GM23338 (cell line): ENCODE data around the gene RTN4IP1. TPM values are rescaled to one million over a fixed set of nuclear protein-coding genes. Genes with fewer than 3 reads are reported as not detected.

Source experiments
- ATAC-seq: fragments of 200-7000 bp; cut with Tn5 transposase; 3 replicates; pipeline ENCODE4 v1.9.1; 2020
- DNase-seq: peaks from one replicate; pipeline ENCODE4 v3.0.0-alpha.2; 2015; ENCODE audit warnings: low spot score
- H2AFZ ChIP-seq: fragments of 200-600 bp; sonication (generic); 2 replicates; pipeline ENCODE4 v1.8.0; 2016; ENCODE audit warnings: antibody characterized with exemption, mild to moderate bottlenecking, moderate library complexity
- H3F3A ChIP-seq: fragments of 200-600 bp; sonication (generic); replicated peaks from 2 replicates; pipeline ENCODE4 v1.8.0; 2017; ENCODE audit warnings: antibody characterized with exemption, mixed run types, low read depth
- H3K27ac ChIP-seq: fragments of 200-600 bp; sonication (generic); 2 replicates; pipeline ENCODE4 v1.6.1; 2016; ENCODE audit warnings: low read depth
- H3K27me3 ChIP-seq: fragments of 200-600 bp; sonication (generic); 2 replicates; pipeline ENCODE4 v1.8.0; 2016; ENCODE audit warnings: mild to moderate bottlenecking, mixed run types, moderate library complexity; ENCODE audit not compliant: insufficient read depth
- H3K36me3 ChIP-seq: fragments of 200-600 bp; sonication (generic); 2 replicates; pipeline ENCODE4 v1.8.0; 2016; ENCODE audit warnings: mild to moderate bottlenecking; ENCODE audit not compliant: insufficient read depth
- H3K4me1 ChIP-seq: fragments of 200-600 bp; sonication (generic); 2 replicates; pipeline ENCODE4 v1.8.0; 2016; ENCODE audit warnings: mild to moderate bottlenecking, moderate library complexity; ENCODE audit not compliant: insufficient read depth
- H3K4me2 ChIP-seq: fragments of 200-600 bp; sonication (generic); 2 replicates; pipeline ENCODE4 v1.7.1; 2017; ENCODE audit warnings: mixed run types
- H3K4me3 ChIP-seq: fragments of 200-600 bp; sonication (generic); 2 replicates; pipeline ENCODE4 v1.6.1; 2016; ENCODE audit warnings: mixed run types
- H3K79me2 ChIP-seq: fragments of 200-600 bp; sonication (generic); replicated peaks from 2 replicates; pipeline ENCODE4 v1.8.0; 2017; ENCODE audit warnings: mild to moderate bottlenecking; ENCODE audit not compliant: insufficient read depth
- H3K9me2 ChIP-seq: fragments of 200-600 bp; sonication (generic); 2 replicates; pipeline ENCODE4 v1.8.0; 2017; ENCODE audit not compliant: insufficient read depth
- H4K20me1 ChIP-seq: fragments of 200-600 bp; sonication (generic); replicated peaks from 2 replicates; pipeline ENCODE4 v1.8.0; 2017; ENCODE audit warnings: mild to moderate bottlenecking; ENCODE audit not compliant: insufficient read depth
- H3K27ac Mint-ChIP-seq: 2 replicates; pipeline ENCODE4 v1.8.0; 2020; ENCODE audit warnings: inconsistent platforms, mild to moderate bottlenecking, moderate library complexity, mixed read lengths
- H3K27me3 Mint-ChIP-seq: 3 replicates; pipeline ENCODE4 v1.8.0; 2022; ENCODE audit warnings: low read depth, mild to moderate bottlenecking, moderate library complexity, mixed read lengths, inconsistent platforms; ENCODE audit not compliant: insufficient read depth, poor library complexity
- H3K36me3 Mint-ChIP-seq: 3 replicates; pipeline ENCODE4 v1.8.0; 2021; ENCODE audit warnings: low read depth, mild to moderate bottlenecking, inconsistent platforms, moderate library complexity, mixed read lengths
- H3K4me1 Mint-ChIP-seq: 3 replicates; pipeline ENCODE4 v1.8.0; 2020; ENCODE audit warnings: mild to moderate bottlenecking, inconsistent platforms, mixed read lengths
- H3K4me3 Mint-ChIP-seq: 3 replicates; pipeline ENCODE4 v1.8.0; 2021; ENCODE audit warnings: moderate library complexity, mild to moderate bottlenecking, inconsistent platforms, mixed read lengths
- H3K9me3 Mint-ChIP-seq: 3 replicates; pipeline ENCODE4 v1.8.0; 2020; ENCODE audit warnings: moderate library complexity, mild to moderate bottlenecking, inconsistent platforms, mixed read lengths
- CREB1 ChIP-seq: fragments of 250-450 bp; sonication (Bioruptor Pico); IDR thresholded peaks from 2 replicates; pipeline ENCODE4 v1.5.0; 2020; ENCODE audit warnings: low read depth, mild to moderate bottlenecking, moderate library complexity
- EZH2 ChIP-seq: fragments of 200-600 bp; sonication (generic); IDR thresholded peaks from one replicate; pipeline ENCODE4 v1.8.0; 2017; ENCODE audit warnings: antibody characterized with exemption, mild to moderate bottlenecking, low read depth; ENCODE audit not compliant: unreplicated experiment
- EZH2phosphoT487 ChIP-seq: fragments of 200-600 bp; sonication (generic); IDR thresholded peaks from one replicate; pipeline ENCODE4 v1.8.1; 2018; ENCODE audit warnings: antibody characterized with exemption; ENCODE audit not compliant: unreplicated experiment
- JUNB ChIP-seq: IDR thresholded peaks from one replicate; pipeline ENCODE4 v1.6.1; 2016; ENCODE audit warnings: antibody characterized with exemption; ENCODE audit not compliant: unreplicated experiment
- NANOG ChIP-seq: IDR thresholded peaks from 2 replicates; pipeline ENCODE4 v1.6.1; 2016; ENCODE audit warnings: antibody characterized with exemption, borderline replicate concordance
- POLR2AphosphoS5 ChIP-seq: IDR thresholded peaks from 2 replicates; pipeline ENCODE4 v1.6.1; 2016; ENCODE audit warnings: antibody characterized with exemption, low read depth
- STAT1 ChIP-seq: IDR thresholded peaks from one replicate; pipeline ENCODE4 v1.6.1; 2016; ENCODE audit warnings: antibody characterized with exemption; ENCODE audit not compliant: unreplicated experiment
- ZNF114 ChIP-seq: fragments of 250-450 bp; sonication (Bioruptor Pico); IDR thresholded peaks from 2 replicates; pipeline ENCODE4 v1.5.0; 2020; ENCODE audit warnings: mild to moderate bottlenecking, moderate library complexity
- ZNF331 ChIP-seq: fragments of 250-450 bp; sonication (Bioruptor Pico); IDR thresholded peaks from 2 replicates; pipeline ENCODE4 v1.5.0; 2020; ENCODE audit warnings: low read depth, mild to moderate bottlenecking, moderate library complexity
- polyA plus RNA-seq: library from polyadenylated mRNA; unstranded; fragments of >200 nt; fragmentation: Nextera tagmentation; extraction: Ambion mirVana; gene quantifications from 2 replicates; pipeline ENCODE4 v1.2.1, GENCODE V29; 2016
- total RNA-seq: library from RNA; depleted of rRNA; stranded (reverse); fragments of >200 nt; shearing (Covaris generic); gene quantifications from 2 replicates; pipeline ENCODE4 v1.2.3, GENCODE V29; 2014
- TF ChIP-seq, protein P1 (sequence below), 2 experiments: fragments of 200-600 bp in 1 of 2; sonication (generic) in 1 of 2; conservative IDR thresholded peaks; 2 replicates each; pipeline versions ENCODE4 v1.5.1 to v1.6.1; 2016 to 2017; ENCODE audit warnings: antibody characterized with exemption in 2 of 2, low read depth in 2 of 2, mild to moderate bottlenecking in 2 of 2, moderate library complexity in 1 of 2
- TF ChIP-seq, protein P2 (sequence below): fragments of 250-450 bp; sonication (Bioruptor Pico); IDR thresholded peaks from 2 replicates; pipeline ENCODE4 v1.5.0; 2020; ENCODE audit warnings: mild to moderate bottlenecking, moderate library complexity
- TF ChIP-seq, protein P3 (sequence below): IDR thresholded peaks from one replicate; pipeline ENCODE4 v1.6.1; 2018; ENCODE audit warnings: antibody characterized with exemption; ENCODE audit not compliant: unreplicated experiment
- TF ChIP-seq, protein P4 (sequence below): IDR thresholded peaks from 2 replicates; pipeline ENCODE4 v1.6.1; 2016; ENCODE audit warnings: antibody characterized with exemption

RTN4IP1 gene
- total and polyA plus RNA-seq, 2 experiments from 2014 or later, result 14.5 to 17.5 TPM

DNA sequence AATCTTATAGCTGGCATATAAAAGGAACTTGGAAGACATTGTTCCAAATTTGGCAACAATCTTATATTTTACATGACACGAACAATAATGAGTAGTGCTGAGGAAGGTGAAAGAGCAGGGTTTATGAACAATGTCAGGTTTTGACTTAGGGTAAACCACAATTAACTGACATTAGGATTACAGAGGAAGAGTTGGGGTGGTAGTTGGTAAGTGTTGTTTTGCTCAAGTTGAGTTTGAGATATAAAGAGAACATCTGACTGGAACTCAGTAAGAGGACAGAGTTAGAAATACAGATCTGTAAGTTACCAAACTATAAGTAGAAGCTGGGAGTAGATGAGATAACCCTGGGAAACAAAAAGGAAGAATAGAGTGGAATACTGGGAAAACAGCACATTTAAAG lies 15.1 kb downstream of the RTN4IP1 start:
- H3K79me2 ChIP-seq, result no peaks in the 10 kb centered on the region
- H3K4me1 ChIP-seq, result peaks cover 56% of the 10 kb centered on the region
- H3K27me3 ChIP-seq, result no peaks in the 10 kb centered on the region
- Mint-ChIP-seq H3K9me3 (no peaks in the 10 kb centered on the region), H3K4me3 (peak overlapping the region; percentile 47), H3K27ac (peak overlapping the region; percentile 92), H3K4me1 (peaks cover 69% of the 10 kb centered on the region), H3K36me3 (peaks cover 30% of the 10 kb centered on the region), H3K27me3 (peaks cover 12% of the 10 kb centered on the region)
- no peak for TF ChIP-seq ZNF114 (CRISPR knock-in tag)
- no peak for TF ChIP-seq NANOG
- no peak for TF ChIP-seq EZH2
- TF ChIP-seq JUNB, result no peak
- TF ChIP-seq EZH2phosphoT487, result no peak
- no peak for TF ChIP-seq ZNF331
- TF ChIP-seq CREB1 (CRISPR knock-in tag), result no peak
- TF ChIP-seq POLR2AphosphoS5, result no peak
- TF ChIP-seq, protein P1, sequence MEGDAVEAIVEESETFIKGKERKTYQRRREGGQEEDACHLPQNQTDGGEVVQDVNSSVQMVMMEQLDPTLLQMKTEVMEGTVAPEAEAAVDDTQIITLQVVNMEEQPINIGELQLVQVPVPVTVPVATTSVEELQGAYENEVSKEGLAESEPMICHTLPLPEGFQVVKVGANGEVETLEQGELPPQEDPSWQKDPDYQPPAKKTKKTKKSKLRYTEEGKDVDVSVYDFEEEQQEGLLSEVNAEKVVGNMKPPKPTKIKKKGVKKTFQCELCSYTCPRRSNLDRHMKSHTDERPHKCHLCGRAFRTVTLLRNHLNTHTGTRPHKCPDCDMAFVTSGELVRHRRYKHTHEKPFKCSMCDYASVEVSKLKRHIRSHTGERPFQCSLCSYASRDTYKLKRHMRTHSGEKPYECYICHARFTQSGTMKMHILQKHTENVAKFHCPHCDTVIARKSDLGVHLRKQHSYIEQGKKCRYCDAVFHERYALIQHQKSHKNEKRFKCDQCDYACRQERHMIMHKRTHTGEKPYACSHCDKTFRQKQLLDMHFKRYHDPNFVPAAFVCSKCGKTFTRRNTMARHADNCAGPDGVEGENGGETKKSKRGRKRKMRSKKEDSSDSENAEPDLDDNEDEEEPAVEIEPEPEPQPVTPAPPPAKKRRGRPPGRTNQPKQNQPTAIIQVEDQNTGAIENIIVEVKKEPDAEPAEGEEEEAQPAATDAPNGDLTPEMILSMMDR (conservative IDR thresholded peaks at IDR 0.05; ENCODE audit: low read depth in 2 of 2), result no peak
- no peak for TF ChIP-seq STAT1
- TF ChIP-seq, protein P2, sequence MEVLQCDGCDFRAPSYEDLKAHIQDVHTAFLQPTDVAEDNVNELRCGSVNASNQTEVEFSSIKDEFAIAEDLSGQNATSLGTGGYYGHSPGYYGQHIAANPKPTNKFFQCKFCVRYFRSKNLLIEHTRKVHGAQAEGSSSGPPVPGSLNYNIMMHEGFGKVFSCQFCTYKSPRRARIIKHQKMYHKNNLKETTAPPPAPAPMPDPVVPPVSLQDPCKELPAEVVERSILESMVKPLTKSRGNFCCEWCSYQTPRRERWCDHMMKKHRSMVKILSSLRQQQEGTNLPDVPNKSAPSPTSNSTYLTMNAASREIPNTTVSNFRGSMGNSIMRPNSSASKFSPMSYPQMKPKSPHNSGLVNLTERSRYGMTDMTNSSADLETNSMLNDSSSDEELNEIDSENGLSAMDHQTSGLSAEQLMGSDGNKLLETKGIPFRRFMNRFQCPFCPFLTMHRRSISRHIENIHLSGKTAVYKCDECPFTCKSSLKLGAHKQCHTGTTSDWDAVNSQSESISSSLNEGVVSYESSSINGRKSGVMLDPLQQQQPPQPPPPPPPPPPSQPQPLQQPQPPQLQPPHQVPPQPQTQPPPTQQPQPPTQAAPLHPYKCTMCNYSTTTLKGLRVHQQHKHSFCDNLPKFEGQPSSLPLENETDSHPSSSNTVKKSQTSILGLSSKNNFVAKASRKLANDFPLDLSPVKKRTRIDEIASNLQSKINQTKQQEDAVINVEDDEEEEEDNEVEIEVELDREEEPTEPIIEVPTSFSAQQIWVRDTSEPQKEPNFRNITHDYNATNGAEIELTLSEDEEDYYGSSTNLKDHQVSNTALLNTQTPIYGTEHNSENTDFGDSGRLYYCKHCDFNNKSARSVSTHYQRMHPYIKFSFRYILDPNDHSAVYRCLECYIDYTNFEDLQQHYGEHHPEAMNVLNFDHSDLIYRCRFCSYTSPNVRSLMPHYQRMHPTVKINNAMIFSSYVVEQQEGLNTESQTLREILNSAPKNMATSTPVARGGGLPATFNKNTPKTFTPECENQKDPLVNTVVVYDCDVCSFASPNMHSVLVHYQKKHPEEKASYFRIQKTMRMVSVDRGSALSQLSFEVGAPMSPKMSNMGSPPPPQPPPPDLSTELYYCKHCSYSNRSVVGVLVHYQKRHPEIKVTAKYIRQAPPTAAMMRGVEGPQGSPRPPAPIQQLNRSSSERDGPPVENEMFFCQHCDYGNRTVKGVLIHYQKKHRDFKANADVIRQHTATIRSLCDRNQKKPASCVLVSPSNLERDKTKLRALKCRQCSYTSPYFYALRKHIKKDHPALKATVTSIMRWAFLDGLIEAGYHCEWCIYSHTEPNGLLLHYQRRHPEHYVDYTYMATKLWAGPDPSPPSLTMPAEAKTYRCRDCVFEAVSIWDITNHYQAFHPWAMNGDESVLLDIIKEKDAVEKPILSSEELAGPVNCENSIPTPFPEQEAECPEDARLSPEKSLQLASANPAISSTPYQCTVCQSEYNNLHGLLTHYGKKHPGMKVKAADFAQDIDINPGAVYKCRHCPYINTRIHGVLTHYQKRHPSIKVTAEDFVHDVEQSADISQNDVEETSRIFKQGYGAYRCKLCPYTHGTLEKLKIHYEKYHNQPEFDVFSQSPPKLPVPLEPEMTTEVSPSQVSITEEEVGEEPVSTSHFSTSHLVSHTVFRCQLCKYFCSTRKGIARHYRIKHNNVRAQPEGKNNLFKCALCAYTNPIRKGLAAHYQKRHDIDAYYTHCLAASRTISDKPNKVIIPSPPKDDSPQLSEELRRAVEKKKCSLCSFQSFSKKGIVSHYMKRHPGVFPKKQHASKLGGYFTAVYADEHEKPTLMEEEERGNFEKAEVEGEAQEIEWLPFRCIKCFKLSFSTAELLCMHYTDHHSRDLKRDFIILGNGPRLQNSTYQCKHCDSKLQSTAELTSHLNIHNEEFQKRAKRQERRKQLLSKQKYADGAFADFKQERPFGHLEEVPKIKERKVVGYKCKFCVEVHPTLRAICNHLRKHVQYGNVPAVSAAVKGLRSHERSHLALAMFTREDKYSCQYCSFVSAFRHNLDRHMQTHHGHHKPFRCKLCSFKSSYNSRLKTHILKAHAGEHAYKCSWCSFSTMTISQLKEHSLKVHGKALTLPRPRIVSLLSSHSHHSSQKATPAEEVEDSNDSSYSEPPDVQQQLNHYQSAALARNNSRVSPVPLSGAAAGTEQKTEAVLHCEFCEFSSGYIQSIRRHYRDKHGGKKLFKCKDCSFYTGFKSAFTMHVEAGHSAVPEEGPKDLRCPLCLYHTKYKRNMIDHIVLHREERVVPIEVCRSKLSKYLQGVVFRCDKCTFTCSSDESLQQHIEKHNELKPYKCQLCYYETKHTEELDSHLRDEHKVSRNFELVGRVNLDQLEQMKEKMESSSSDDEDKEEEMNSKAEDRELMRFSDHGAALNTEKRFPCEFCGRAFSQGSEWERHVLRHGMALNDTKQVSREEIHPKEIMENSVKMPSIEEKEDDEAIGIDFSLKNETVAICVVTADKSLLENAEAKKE, result no peak
- TF ChIP-seq, protein P3, sequence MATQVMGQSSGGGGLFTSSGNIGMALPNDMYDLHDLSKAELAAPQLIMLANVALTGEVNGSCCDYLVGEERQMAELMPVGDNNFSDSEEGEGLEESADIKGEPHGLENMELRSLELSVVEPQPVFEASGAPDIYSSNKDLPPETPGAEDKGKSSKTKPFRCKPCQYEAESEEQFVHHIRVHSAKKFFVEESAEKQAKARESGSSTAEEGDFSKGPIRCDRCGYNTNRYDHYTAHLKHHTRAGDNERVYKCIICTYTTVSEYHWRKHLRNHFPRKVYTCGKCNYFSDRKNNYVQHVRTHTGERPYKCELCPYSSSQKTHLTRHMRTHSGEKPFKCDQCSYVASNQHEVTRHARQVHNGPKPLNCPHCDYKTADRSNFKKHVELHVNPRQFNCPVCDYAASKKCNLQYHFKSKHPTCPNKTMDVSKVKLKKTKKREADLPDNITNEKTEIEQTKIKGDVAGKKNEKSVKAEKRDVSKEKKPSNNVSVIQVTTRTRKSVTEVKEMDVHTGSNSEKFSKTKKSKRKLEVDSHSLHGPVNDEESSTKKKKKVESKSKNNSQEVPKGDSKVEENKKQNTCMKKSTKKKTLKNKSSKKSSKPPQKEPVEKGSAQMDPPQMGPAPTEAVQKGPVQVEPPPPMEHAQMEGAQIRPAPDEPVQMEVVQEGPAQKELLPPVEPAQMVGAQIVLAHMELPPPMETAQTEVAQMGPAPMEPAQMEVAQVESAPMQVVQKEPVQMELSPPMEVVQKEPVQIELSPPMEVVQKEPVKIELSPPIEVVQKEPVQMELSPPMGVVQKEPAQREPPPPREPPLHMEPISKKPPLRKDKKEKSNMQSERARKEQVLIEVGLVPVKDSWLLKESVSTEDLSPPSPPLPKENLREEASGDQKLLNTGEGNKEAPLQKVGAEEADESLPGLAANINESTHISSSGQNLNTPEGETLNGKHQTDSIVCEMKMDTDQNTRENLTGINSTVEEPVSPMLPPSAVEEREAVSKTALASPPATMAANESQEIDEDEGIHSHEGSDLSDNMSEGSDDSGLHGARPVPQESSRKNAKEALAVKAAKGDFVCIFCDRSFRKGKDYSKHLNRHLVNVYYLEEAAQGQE, result no peak
- TF ChIP-seq, protein P4, sequence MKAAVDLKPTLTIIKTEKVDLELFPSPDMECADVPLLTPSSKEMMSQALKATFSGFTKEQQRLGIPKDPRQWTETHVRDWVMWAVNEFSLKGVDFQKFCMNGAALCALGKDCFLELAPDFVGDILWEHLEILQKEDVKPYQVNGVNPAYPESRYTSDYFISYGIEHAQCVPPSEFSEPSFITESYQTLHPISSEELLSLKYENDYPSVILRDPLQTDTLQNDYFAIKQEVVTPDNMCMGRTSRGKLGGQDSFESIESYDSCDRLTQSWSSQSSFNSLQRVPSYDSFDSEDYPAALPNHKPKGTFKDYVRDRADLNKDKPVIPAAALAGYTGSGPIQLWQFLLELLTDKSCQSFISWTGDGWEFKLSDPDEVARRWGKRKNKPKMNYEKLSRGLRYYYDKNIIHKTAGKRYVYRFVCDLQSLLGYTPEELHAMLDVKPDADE, result no peak
- H4K20me1 ChIP-seq, result no peaks in the 10 kb centered on the region
- no peak; the same call in 2 of the 3 replicates for ATAC-seq
- peak overlapping the region; percentile 99 for H3K27ac ChIP-seq
- no peak overlapping the region for H2AFZ ChIP-seq
- no peaks in the 10 kb centered on the region for H3K36me3 ChIP-seq
- no peak for DNase-seq
- H3K4me3 ChIP-seq, result peak overlapping the region; percentile 37
- peak overlapping the region; percentile 68 for H3K4me2 ChIP-seq
- H3F3A ChIP-seq, result peaks cover 12% of the 10 kb centered on the region; the same call in 1 of the 2 replicates
- no peaks in the 10 kb centered on the region for H3K9me2 ChIP-seq
